ENCODE data around the gene PBX3. TPM values are rescaled to one million over a fixed set of nuclear protein-coding genes. Genes with fewer than 3 reads are reported as not detected.

Gene PBX3
- total RNA-seq, 2 donors from 2014 or later: 54.8 to 65.3 TPM

- DNase-seq (no peak), ATAC-seq (no peak)
- intact Hi-C loops (cut with DNase I): no loop called here
Measured at GRCh38 chr9:125914411-125914810, 167.2 kb downstream of the PBX3 start.

- ATAC-seq: no peak
Measured at GRCh38 chr9:125915606-125916005, 168.4 kb downstream of the PBX3 start.

GRCh38 chr9:125919565-125919964, 172.4 kb downstream of the PBX3 start:
- intact Hi-C loops (cut with DNase I): no loop called here
- DNase-seq: no peak
- no peak for ATAC-seq

More at GRCh38 chr9:125915606-125916005, 168.4 kb downstream of the PBX3 start:
- intact Hi-C loops (cut with DNase I): no loop called here
- DNase-seq: no peak

- ATAC-seq (no peak), DNase-seq (no peak)
- intact Hi-C loops (cut with DNase I): no loop called here
Measured at GRCh38 chr9:125920402-125920801, 173.2 kb downstream of the PBX3 start.

GRCh38 chr9:125922854-125923253, 175.7 kb downstream of the PBX3 start:
- intact Hi-C loops (cut with DNase I): no loop called here
- ATAC-seq (no peak), DNase-seq (no peak)

- DNase-seq: no peak
- no peak for ATAC-seq
- intact Hi-C loops (cut with DNase I): no loop called here
Measured at GRCh38 chr9:125924351-125924750, 177.2 kb downstream of the PBX3 start.

GRCh38 chr9:125926936-125927335, 179.8 kb downstream of the PBX3 start:
- DNase-seq (no peak), ATAC-seq (no peak)
- intact Hi-C loops (cut with DNase I): no loop called here

- no peak for DNase-seq
- no peak for ATAC-seq
- intact Hi-C loops (cut with DNase I): no loop called here
Measured at GRCh38 chr9:125929846-125930245, 182.7 kb downstream of the PBX3 start.

- intact Hi-C loops (cut with DNase I): no loop called here
- no peak for DNase-seq
Measured at GRCh38 chr9:125931211-125931610, 184.0 kb downstream of the PBX3 start.

GRCh38 chr9:125932012-125932411, 184.8 kb downstream of the PBX3 start:
- DNase-seq: peak; percentile 39
- ATAC-seq: peak; percentile 57 to 96
- intact Hi-C loops (cut with DNase I): no loop called here

More at GRCh38 chr9:125931211-125931610, 184.0 kb downstream of the PBX3 start:
- no peak for ATAC-seq

- no peak for DNase-seq
- intact Hi-C loops (cut with DNase I): no loop called here
- ATAC-seq: no peak
Measured at GRCh38 chr9:125932746-125933455, 185.7 kb downstream of the PBX3 start.

- no peak for DNase-seq
- ATAC-seq: no peak
- intact Hi-C loops (cut with DNase I): no loop called here
Measured at GRCh38 chr9:125942125-125942524, 195.0 kb downstream of the PBX3 start.

- intact Hi-C loops (cut with DNase I): no loop called here
- DNase-seq (no peak), ATAC-seq (no peak)
Measured at GRCh38 chr9:125943831-125944230, 196.7 kb downstream of the PBX3 start.

GRCh38 chr9:125946397-125946796, 199.2 kb downstream of the PBX3 start:
- DNase-seq (no peak), ATAC-seq (no peak)
- intact Hi-C loops (cut with DNase I): no loop called here

- DNase-seq (no peak), ATAC-seq (no peak)
- intact Hi-C loops (cut with DNase I): no loop called here
Measured at GRCh38 chr9:125948887-125949596, 201.9 kb downstream of the PBX3 start.

- DNase-seq (no peak), ATAC-seq (no peak)
- intact Hi-C loops (cut with DNase I): no loop called here
Measured at GRCh38 chr9:125949703-125950460, 202.7 kb downstream of the PBX3 start.

GRCh38 chr9:125950880-125951471, 203.8 kb downstream of the PBX3 start:
- intact Hi-C loops (cut with DNase I): no loop called here

GRCh38 chr9:125953314-125954019, 206.3 kb downstream of the PBX3 start:
- intact Hi-C loops (cut with DNase I): no loop called here
- no peak for ATAC-seq
- no peak for DNase-seq

More at GRCh38 chr9:125950880-125951471, 203.8 kb downstream of the PBX3 start:
- ATAC-seq: no peak
- no peak for DNase-seq

- intact Hi-C loops (cut with DNase I): no loop called here
- no peak for ATAC-seq
Measured at GRCh38 chr9:125956102-125956501, 208.9 kb downstream of the PBX3 start.

More at GRCh38 chr9:125956102-125956501, 208.9 kb downstream of the PBX3 start:
- no peak for DNase-seq
